BJ (cell line): Measurements from ENCODE around the gene SYT12. TPM values are rescaled to one million over a fixed set of nuclear protein-coding genes. Genes with fewer than 3 reads are reported as not detected.

Source experiments
- CTCF ChIA-PET: fragments of 350-600 bp; formaldehyde crosslinking; extraction: SDS; loops from one replicate; lab custom pipeline; 2021; ENCODE audit warnings: antibody characterized with exemption, inconsistent platforms; lab: Yijun Ruan, JAX
- POLR2A ChIA-PET: fragments of 300-600 bp; sonication (Branson Sonifier 250); formaldehyde crosslinking; extraction: SDS; loops from one replicate; lab custom pipeline; 2021; ENCODE audit warnings: antibody characterized with exemption; lab: Charles Lee
- DNase-seq: peaks from one replicate; pipeline ENCODE4 v3.0.0-alpha.2; 2011; ENCODE audit warnings: low read depth
- H3K27me3 ChIP-seq: 2 replicates; pipeline ENCODE4 v1.6.0; 2011; ENCODE audit warnings: low read length; ENCODE audit not compliant: control insufficient read depth, insufficient read depth
- H3K36me3 ChIP-seq: 2 replicates; pipeline ENCODE4 v1.5.1; 2011; ENCODE audit warnings: low read length; ENCODE audit not compliant: control insufficient read depth, insufficient read depth
- H3K4me3 ChIP-seq: 2 replicates; pipeline ENCODE4 v1.5.1; 2011; ENCODE audit warnings: low read depth, mild to moderate bottlenecking, control low read depth, low read length
- CTCF ChIP-seq: IDR thresholded peaks from 2 replicates; pipeline ENCODE4 v1.5.1; 2011; ENCODE audit warnings: low read depth, mild to moderate bottlenecking, control low read depth, inconsistent platforms, low read length, moderate library complexity; ENCODE audit not compliant: insufficient read depth
- polyA plus RNA-seq: library from polyadenylated mRNA; depleted of rRNA; stranded (reverse); fragments of >200 nt; gene quantifications from 2 replicates; pipeline ENCODE4 v1.2.3, GENCODE V29; 2011

Gene SYT12
- polyA plus RNA-seq, 1 experiment, result 0.13 TPM

GRCh38 chr11:67007126-67007525 is 15.8 kb upstream of the SYT12 start:
- CTCF ChIA-PET, result interaction anchor here (0.6 to 1.6 kb wide), 2 partner anchors 14 to 104 kb away, joined by 3 to 9 read pairs; no protein-coding TSS in a partner anchor
- no peak for TF ChIP-seq CTCF
- DNase-seq, result no peak

DNA sequence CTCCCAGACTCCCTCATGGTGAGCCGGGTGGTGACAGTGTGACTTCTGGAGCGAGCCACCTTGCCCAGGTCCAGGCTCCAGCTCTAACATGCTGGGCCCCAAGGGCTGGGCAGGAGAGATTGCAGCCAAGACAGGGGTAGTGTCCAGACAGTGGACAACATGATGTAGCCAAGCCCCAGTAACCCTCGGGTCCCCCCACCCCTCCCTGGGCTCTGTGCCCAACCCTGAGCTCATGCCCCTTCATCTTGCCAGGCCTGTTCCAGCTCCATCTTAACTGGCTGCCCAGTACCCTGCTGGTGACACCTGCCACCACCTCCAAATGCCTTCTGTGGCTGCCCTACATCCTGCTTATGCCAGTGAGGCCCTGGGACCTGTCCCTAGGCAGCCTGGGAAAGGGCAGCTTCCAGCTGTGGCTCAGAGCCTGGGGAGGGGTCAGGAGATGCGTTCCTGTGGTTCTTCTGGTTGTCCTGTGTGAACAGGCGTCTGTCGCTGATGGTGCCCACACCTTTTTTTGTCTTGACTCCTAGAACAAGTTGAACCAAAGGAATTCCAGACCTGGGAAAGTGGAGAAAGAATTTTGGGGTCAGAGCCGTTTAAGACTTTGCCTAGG is 12.5 kb upstream of the SYT12 start:
- no peaks in the 10 kb centered on the region; the same call in 1 of the 2 replicates for H3K27me3 ChIP-seq
- no peaks in the 10 kb centered on the region for H3K36me3 ChIP-seq
- H3K4me3 ChIP-seq, result no peak overlapping the region
- ChIA-PET POLR2A (no interaction called here), CTCF (interaction anchor here (1.3 kb wide), 1 partner anchor 11 kb away, joined by 6 read pairs; no protein-coding TSS in a partner anchor)
- TF ChIP-seq CTCF, result no peak
- no peak for DNase-seq

More at GRCh38 chr11:67007126-67007525, 15.8 kb upstream of the SYT12 start:
- Histone ChIP-seq H3K36me3 (no peaks in the 10 kb centered on the region), H3K4me3 (no peak overlapping the region), H3K27me3 (no peaks in the 10 kb centered on the region)
- POLR2A ChIA-PET, result no interaction called here

GRCh38 chr11:67013511-67014045 is 9.4 kb upstream of the SYT12 start:
- CTCF ChIA-PET, result no interaction called here

DNA sequence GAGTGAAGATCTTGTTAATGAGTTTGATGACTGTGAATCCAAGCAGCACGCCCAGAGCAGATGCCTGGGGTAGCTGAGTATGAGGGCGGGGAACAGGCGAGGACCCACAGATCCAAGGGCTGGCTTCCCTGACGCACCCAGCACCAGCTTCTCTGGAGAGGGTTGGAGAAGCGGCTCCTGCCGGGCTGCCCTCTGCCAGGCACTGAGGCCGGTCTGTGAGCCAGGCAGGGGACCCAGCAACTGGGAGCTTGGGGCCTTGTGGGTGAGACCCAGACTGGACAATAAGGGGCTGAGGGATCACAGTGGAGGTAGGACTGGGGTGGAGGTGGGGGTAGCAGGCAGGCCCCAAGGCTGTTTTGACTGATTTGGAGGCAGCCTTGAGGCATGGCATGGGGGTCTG is 8.6 kb upstream of the SYT12 start:
- CTCF ChIA-PET, result interaction anchor here (1.1 kb wide), 1 partner anchor 11 kb away, joined by 4 read pairs; no protein-coding TSS in a partner anchor
- TF ChIP-seq CTCF, result no peak

More at GRCh38 chr11:67013511-67014045, 9.4 kb upstream of the SYT12 start:
- POLR2A ChIA-PET, result no interaction called here
- TF ChIP-seq CTCF, result no peak
- no peak overlapping the region for H3K4me3 ChIP-seq
- H3K36me3 ChIP-seq, result no peaks in the 10 kb centered on the region
- no peaks in the 10 kb centered on the region; the same call in 1 of the 2 replicates for H3K27me3 ChIP-seq
- no peak for DNase-seq

GRCh38 chr11:67015048-67015447 is 7.9 kb upstream of the SYT12 start:
- no peak for TF ChIP-seq CTCF
- H3K36me3 ChIP-seq, result no peaks in the 10 kb centered on the region
- H3K27me3 ChIP-seq, result no peaks in the 10 kb centered on the region; the same call in 1 of the 2 replicates
- H3K4me3 ChIP-seq, result no peak overlapping the region
- ChIA-PET CTCF (interaction anchor here (1.1 kb wide), 1 partner anchor 11 kb away, joined by 4 read pairs; no protein-coding TSS in a partner anchor), POLR2A (no interaction called here)
- no peak for DNase-seq

More for the DNA sequence above, 8.6 kb upstream of the SYT12 start:
- no peak for DNase-seq
- Histone ChIP-seq H3K36me3 (no peaks in the 10 kb centered on the region), H3K4me3 (no peak overlapping the region), H3K27me3 (no peaks in the 10 kb centered on the region; the same call in 1 of the 2 replicates)
- POLR2A ChIA-PET, result no interaction called here
